Adipocyte (in vitro differentiated cells): ENCODE results near the gene MIGA2.
A peak's percentile ranks its signal among the peaks of the same experiment; 100 is the strongest.
"Not testable (repeated sequence)": the region's sequence is repeated elsewhere in the genome, so short reads cannot be mapped to it uniquely, and the experiment has no call there.

ENCODE experiments used
- DNase-seq: peaks from one replicate; pipeline ENCODE4 v3.0.0-alpha.2; 2015; ENCODE audit warnings: low read depth
- H3K27me3 ChIP-seq: replicated peaks from 2 replicates; pipeline ENCODE4 v1.7.0; 2013; ENCODE audit warnings: mild to moderate bottlenecking, low read length, moderate library complexity; ENCODE audit not compliant: control insufficient read depth, insufficient read depth
- H3K36me3 ChIP-seq: 2 replicates; pipeline ENCODE4 v1.7.0; 2013; ENCODE audit warnings: low read length, mild to moderate bottlenecking, moderate library complexity; ENCODE audit not compliant: control insufficient read depth, insufficient read depth, severe bottlenecking
- H3K4me1 ChIP-seq: 2 replicates; pipeline ENCODE4 v1.7.0; 2013; ENCODE audit warnings: mild to moderate bottlenecking, low read length, moderate library complexity; ENCODE audit not compliant: control insufficient read depth, insufficient read depth
- H3K4me3 ChIP-seq: 2 replicates; pipeline ENCODE4 v1.7.0; 2013; ENCODE audit warnings: mild to moderate bottlenecking, low read length, moderate library complexity
- H3K9ac ChIP-seq: 2 replicates; pipeline ENCODE4 v1.7.0; 2013; ENCODE audit warnings: mild to moderate bottlenecking, low read length, moderate library complexity
- H3K9me3 ChIP-seq: 2 replicates; pipeline ENCODE4 v1.7.0; 2013; ENCODE audit warnings: mild to moderate bottlenecking, low read length, moderate library complexity; ENCODE audit not compliant: control insufficient read depth

Gene MIGA2, protein sequence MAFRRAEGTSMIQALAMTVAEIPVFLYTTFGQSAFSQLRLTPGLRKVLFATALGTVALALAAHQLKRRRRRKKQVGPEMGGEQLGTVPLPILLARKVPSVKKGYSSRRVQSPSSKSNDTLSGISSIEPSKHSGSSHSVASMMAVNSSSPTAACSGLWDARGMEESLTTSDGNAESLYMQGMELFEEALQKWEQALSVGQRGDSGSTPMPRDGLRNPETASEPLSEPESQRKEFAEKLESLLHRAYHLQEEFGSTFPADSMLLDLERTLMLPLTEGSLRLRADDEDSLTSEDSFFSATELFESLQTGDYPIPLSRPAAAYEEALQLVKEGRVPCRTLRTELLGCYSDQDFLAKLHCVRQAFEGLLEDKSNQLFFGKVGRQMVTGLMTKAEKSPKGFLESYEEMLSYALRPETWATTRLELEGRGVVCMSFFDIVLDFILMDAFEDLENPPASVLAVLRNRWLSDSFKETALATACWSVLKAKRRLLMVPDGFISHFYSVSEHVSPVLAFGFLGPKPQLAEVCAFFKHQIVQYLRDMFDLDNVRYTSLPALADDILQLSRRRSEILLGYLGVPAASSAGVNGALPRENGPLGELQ

DNA sequence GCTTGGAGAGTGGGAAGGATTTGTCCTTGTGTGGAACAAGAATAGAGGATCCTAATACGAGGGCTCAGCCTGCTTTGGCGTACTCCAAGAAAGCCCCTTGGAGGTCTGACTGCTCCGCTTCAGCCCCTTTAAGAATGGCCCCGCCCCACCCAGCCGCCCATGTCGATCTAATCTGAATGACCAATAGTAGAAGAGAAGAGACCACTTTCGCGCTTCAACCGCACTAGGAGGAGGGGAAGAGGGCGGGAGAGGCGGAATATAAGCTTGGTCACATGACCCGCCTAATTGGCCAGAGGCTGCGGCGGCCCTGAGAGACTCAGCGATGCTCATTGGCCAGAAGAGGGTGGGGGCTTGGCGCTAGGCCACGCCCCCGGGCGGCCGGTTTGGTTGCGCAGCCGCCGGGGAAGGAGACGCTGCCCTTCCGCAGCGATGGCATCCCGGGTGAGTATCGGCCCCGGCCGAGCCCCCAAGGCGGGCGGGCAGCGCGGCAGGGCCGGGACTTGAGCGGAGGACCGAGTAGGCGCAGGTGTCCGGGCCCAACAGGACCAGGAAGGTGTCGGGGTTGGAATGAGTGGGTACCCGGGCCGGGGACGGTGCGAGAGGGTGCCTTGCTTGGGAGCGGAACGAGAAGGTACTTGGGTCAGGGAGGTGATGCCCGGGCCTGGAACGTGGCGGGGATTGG, at the start of gene MIGA2:
MIGA2 (plus strand) TSS at position 386 of the 682 bp plus-strand sequence. CDS start 3,969 bp downstream, outside the sequence.
- Histone ChIP-seq H3K27me3 (no peaks in the 10 kb centered on the region), H3K4me1 (peaks cover 16% of the 10 kb centered on the region), H3K9me3 (no peaks in the 10 kb centered on the region), H3K4me3 (peak within 1 kb of the TSS; percentile 97), H3K9ac (peak within 1 kb of the TSS; percentile 95), H3K36me3 (peaks cover 4% of the 10 kb centered on the region)
- DNase-seq = peak; percentile 99

DNA sequence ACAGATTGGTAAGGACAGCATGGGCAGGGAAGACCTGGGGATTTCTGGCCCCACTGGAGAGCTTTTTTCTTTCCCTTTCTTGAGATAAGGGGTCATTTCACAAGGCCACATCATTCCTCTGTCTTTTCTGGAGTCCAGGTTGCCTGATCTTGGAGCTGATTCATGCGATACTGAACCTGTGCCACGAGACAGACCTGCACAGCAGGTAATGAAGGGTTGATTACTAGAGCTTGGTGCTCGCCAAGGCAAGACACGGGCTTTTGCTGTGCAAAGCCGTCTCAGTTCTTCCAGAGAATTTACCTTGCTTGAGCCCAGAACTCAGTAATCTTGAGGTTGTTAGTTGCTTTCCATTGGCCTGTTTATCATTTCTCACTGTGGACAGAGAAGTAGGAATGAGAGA, 49.8 kb upstream of the MIGA2 start:
- no peak for DNase-seq

DNA sequence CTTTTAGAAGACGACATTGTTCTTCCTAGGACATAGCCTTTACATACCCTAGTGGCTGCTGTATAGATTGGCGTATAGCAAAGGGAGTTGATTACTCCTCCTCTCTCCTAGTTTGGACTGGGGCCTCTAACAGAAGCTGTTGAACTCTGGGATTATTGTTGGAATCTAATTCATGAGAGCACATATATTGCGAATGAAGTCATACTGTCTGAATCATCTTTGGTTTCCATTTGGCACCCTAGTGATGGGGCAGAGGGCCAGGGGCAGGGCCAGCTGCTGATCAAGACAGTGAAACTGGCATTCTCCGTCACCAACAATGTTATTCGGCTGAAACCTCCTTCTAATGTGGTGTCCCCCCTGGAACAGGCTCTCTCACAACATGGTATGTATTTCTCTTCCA, 48.6 kb upstream of the MIGA2 start:
- Histone ChIP-seq H3K36me3 (peaks cover 73% of the 10 kb centered on the region), H3K9me3 (no peaks in the 10 kb centered on the region), H3K4me1 (peaks cover 14% of the 10 kb centered on the region), H3K27me3 (no peaks in the 10 kb centered on the region), H3K4me3 (no peak overlapping the region), H3K9ac (no peak overlapping the region)
- peak; percentile 84 for DNase-seq

More for the DNA sequence above, 49.8 kb upstream of the MIGA2 start:
- no peak overlapping the region for H3K9ac ChIP-seq
- H3K9me3 ChIP-seq = no peaks in the 10 kb centered on the region
- no peaks in the 10 kb centered on the region for H3K27me3 ChIP-seq
- peaks cover 14% of the 10 kb centered on the region for H3K4me1 ChIP-seq
- peaks cover 76% of the 10 kb centered on the region for H3K36me3 ChIP-seq
- H3K4me3 ChIP-seq = no peak overlapping the region

DNA sequence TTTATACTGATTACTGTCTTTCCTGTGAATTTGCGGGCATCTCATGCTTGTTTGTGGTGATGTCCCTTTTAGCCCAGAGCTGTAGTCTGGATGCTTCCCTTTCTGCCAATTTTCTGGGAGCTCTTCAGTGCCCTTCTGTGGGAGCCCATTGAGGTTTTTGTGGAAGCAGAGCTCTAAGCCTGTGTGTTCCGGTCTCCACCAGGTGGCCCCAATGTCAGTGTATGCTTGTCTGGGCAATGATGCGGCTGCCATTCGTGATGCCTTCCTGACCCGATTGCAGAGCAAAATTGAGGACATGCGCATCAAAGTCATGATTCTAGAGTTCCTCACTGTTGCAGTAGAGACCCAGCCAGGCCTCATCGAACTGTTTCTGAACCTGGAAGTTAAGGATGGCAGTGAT, 43.4 kb upstream of the MIGA2 start:
- Histone ChIP-seq H3K4me1 (peaks cover 5% of the 10 kb centered on the region), H3K9ac (no peak overlapping the region), H3K4me3 (no peak overlapping the region), H3K27me3 (no peaks in the 10 kb centered on the region), H3K36me3 (peaks cover 73% of the 10 kb centered on the region), H3K9me3 (no peaks in the 10 kb centered on the region)
- DNase-seq = no peak

DNA sequence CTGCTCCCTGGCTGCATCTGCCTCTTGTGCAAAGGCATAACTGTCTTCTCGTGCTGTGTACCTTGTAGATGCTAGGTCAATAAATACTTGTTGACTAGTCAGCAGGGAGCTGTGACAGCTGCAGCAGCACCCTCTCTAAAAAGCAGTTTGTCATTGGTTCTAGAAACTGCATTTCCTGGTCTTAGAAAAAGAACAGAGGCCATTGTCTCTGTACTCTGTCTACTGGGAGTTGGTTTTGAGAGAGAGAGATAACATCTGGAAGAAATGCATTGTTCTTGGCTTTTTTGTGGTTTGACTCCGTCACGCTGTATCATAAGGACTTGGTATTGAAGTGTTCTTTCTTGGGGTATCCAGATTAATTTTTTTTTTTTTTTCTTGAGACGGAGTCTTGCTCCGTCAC, 40.6 kb upstream of the MIGA2 start:
- no peaks in the 10 kb centered on the region for H3K27me3 ChIP-seq
- no peaks in the 10 kb centered on the region for H3K4me1 ChIP-seq
- peaks cover 88% of the 10 kb centered on the region for H3K36me3 ChIP-seq
- DNase-seq = no peak
- no peak overlapping the region for H3K4me3 ChIP-seq
- H3K9me3 ChIP-seq = no peaks in the 10 kb centered on the region
- no peak overlapping the region for H3K9ac ChIP-seq

DNA sequence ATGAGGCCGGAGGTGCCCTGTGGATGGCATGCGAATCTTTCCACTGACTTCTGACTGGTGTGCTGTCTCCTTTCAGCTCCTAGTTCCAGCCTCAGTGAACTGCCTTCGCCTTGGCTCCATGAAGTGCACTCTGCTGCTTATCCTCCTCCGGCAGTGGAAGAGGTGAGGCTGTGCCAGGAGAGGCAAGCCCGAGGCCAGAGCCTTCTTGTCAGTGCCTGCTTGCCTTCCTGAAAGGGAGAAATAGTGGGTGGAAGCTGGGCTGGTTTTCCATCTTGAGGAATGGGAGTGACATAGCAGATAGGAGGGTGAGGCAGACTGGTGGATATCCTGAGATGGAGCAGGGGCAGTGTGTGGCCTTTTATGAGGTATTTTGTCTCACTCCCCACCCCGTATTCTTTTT, 38.0 kb upstream of the MIGA2 start:
- H3K27me3 ChIP-seq = no peaks in the 10 kb centered on the region
- H3K4me3 ChIP-seq = no peak overlapping the region
- no peaks in the 10 kb centered on the region for H3K9me3 ChIP-seq
- no peaks in the 10 kb centered on the region for H3K4me1 ChIP-seq
- DNase-seq = no peak
- H3K9ac ChIP-seq = no peak overlapping the region
- H3K36me3 ChIP-seq = peaks cover 92% of the 10 kb centered on the region

DNA sequence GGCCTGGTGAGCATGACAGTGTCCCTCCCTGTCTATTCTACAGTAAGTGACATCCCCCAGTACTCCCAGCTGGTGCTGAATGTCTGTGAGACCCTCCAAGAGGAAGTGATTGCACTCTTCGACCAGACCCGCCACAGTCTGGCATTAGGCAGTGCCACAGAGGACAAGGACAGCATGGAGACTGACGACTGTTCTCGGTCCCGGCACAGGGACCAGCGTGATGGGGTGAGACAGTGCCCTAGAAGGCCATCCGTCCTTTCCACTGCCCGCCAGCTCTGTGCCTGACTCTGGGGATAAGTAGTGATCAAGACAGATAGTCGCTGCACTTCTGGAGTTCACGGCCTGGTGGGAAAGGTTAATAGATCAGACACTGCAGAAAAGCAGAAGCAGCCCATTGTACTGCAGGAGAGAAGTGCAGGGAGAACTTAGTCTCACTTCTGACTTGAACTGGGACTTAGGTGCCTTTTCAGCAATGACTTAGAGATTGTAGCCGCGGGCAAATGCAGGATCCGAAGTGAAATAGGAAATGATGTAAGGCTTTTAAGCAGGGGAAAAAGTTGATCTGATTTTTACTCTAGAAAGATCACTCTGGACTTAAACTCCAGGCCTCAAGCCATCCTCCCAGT, 36.7 kb upstream of the MIGA2 start:
- DNase-seq = no peak
- no peak overlapping the region for H3K4me3 ChIP-seq
- H3K9ac ChIP-seq = no peak overlapping the region
- no peaks in the 10 kb centered on the region for H3K9me3 ChIP-seq
- peaks cover 82% of the 10 kb centered on the region for H3K36me3 ChIP-seq
- H3K4me1 ChIP-seq = no peaks in the 10 kb centered on the region
- no peaks in the 10 kb centered on the region for H3K27me3 ChIP-seq

DNA sequence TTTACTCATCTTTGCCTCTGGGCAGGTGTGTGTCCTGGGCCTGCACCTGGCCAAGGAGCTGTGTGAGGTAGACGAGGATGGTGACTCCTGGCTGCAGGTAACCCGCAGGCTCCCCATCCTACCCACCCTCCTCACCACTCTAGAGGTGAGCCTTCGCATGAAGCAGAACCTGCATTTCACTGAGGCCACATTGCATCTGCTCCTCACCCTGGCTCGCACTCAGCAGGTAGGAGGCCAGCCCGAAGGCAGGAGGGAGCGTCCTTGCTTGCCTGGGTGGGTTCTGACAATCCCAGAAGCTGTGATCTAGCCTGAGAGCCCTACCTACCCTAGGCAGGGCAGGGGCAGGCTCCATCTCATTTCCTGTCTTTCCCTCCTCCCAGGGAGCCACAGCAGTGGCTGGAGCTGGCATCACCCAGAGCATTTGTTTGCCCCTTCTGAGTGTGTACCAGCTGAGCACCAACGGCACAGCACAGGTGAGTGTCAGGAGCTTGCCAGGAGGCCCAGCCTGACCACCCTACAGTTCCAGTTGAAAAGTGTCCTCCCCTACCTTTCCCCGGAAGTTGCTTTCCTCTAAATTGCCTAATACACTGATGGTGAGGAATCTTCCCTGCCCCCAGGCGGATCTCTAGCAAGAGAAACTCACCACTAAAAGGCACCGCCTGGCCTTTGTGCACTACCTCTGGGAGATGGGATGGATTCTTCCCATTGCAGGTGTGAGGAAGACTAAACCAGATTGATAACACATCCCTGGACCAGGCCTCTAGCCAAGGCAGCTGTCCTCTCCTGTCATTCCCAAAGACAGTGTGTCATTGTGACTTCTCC, 34.7 kb upstream of the MIGA2 start:
- Histone ChIP-seq H3K4me1 (no peaks in the 10 kb centered on the region), H3K9me3 (no peaks in the 10 kb centered on the region), H3K4me3 (no peak overlapping the region), H3K36me3 (peaks cover 82% of the 10 kb centered on the region), H3K9ac (no peak overlapping the region), H3K27me3 (no peaks in the 10 kb centered on the region)
- no peak for DNase-seq

DNA sequence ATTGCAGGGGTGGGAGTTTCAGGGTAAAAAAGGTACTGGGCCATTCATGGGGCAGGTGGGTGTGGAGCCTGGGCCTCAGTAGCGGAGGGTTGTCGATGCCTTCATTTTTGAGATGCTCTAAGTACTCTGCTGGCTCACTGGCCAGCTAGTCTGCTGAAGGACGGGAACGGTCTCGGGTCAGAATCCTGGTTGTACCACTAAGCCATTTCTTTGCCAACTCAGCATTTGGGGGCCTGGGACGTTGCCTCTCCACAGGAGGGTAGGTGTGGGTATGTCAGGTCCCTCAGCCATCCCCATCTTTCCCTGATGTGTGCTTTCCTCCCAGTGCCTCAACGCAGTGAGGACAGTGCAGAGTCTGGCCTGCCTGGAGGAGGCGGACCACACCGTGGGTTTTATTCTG, 33.4 kb upstream of the MIGA2 start:
- H3K4me3 ChIP-seq = no peak overlapping the region
- H3K27me3 ChIP-seq = no peaks in the 10 kb centered on the region
- peaks cover 75% of the 10 kb centered on the region for H3K36me3 ChIP-seq
- H3K4me1 ChIP-seq = peaks cover 9% of the 10 kb centered on the region
- no peak overlapping the region for H3K9ac ChIP-seq
- H3K9me3 ChIP-seq = no peaks in the 10 kb centered on the region
- DNase-seq = no peak

DNA sequence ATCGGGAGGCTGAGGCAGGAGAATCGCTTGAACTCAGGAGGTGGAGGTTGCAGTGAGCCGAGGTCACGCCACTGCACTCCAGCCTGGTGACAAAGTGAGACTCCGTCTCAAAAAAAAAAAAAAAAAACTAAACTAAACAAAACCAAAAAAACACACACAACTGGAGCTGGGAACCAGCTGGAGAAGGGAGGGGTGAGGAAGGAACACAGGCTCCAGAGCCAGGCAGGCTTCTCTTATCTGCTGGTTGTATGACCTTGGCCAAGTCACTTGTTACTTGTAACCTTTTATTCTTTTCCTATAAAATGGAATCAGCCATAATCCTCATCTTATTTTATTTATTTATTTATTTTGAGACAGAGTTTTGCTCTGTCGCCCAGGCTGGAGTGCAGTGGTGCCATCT, 32.3 kb upstream of the MIGA2 start:
- peaks cover 70% of the 10 kb centered on the region for H3K36me3 ChIP-seq
- not testable (repeated sequence) for H3K9me3 ChIP-seq, H3K9ac ChIP-seq, H3K4me1 ChIP-seq, H3K27me3 ChIP-seq, H3K4me3 ChIP-seq, DNase-seq
